Keratinocyte (primary cell): ENCODE data around the gene SMYD5. TPM values are rescaled to one million over a fixed set of nuclear protein-coding genes. Genes with fewer than 3 reads are reported as not detected.

Experiments
- DNase-seq: peaks from one replicate; pipeline ENCODE4 v3.0.0-alpha.2; 2011; ENCODE audit warnings: low read depth, missing footprints, low spot score
- FAIRE-seq: peaks from 2 replicates; lab custom pipeline; 2011; peaks lifted over from hg19 to GRCh38; lab: Jason Lieb, UNC
- H2AFZ ChIP-seq: 2 replicates; pipeline ENCODE4 v1.6.0; 2012; ENCODE audit warnings: low read length, control low read depth, inconsistent platforms; ENCODE audit not compliant: control insufficient read depth
- H3K27ac ChIP-seq: 2 replicates; pipeline ENCODE4 v1.5.1; 2011; ENCODE audit warnings: low read length; ENCODE audit not compliant: control insufficient read depth, insufficient read depth
- H3K27me3 ChIP-seq: 3 replicates; pipeline ENCODE4 v1.6.0; 2011; ENCODE audit warnings: low read length; ENCODE audit not compliant: control insufficient read depth, insufficient read depth; ENCODE audit errors: extremely low read depth
- H3K36me3 ChIP-seq, 2 experiments: 2 replicates in 1 of 2; 3 replicates in 1 of 2; pipeline ENCODE4 v1.5.1; 2011; ENCODE audit warnings: low read length in 2 of 2, mild to moderate bottlenecking in 1 of 2; ENCODE audit not compliant: control insufficient read depth in 2 of 2, insufficient read depth in 2 of 2; ENCODE audit errors: extremely low read depth in 1 of 2
- H3K4me1 ChIP-seq: 3 replicates; pipeline ENCODE4 v1.5.1; 2011; ENCODE audit warnings: low read length; ENCODE audit not compliant: control insufficient read depth, insufficient read depth; ENCODE audit errors: extremely low read depth
- H3K4me2 ChIP-seq: 3 replicates; pipeline ENCODE4 v1.6.0; 2011; ENCODE audit warnings: low read depth, low read length; ENCODE audit not compliant: control insufficient read depth, insufficient read depth; ENCODE audit errors: extremely low read depth
- H3K4me3 ChIP-seq, 3 experiments: fragments of 200-600 bp in 1 of 3; sonication (generic) in 1 of 3; 2 replicates in 2 of 3; 3 replicates in 1 of 3; pipeline ENCODE4 v1.5.1; 2011 to 2016; ENCODE audit warnings: low read length in 3 of 3, mild to moderate bottlenecking in 3 of 3, control low read depth in 2 of 3, inconsistent platforms in 1 of 3, low read depth in 1 of 3, mixed read lengths in 1 of 3, mixed run types in 1 of 3, moderate library complexity in 1 of 3; ENCODE audit not compliant: control insufficient read depth in 2 of 3, insufficient read depth in 2 of 3; ENCODE audit errors: extremely low read depth in 1 of 3
- H3K79me2 ChIP-seq: 2 replicates; pipeline ENCODE4 v1.6.0; 2012; ENCODE audit warnings: low read length; ENCODE audit not compliant: control insufficient read depth, insufficient read depth
- H3K9ac ChIP-seq: 3 replicates; pipeline ENCODE4 v1.6.0; 2011; ENCODE audit warnings: low read length; ENCODE audit not compliant: control insufficient read depth, insufficient read depth; ENCODE audit errors: extremely low read depth
- H3K9me1 ChIP-seq: 3 replicates; pipeline ENCODE4 v1.6.0; 2011; ENCODE audit warnings: low read length; ENCODE audit not compliant: control insufficient read depth, insufficient read depth; ENCODE audit errors: extremely low read depth
- H3K9me3 ChIP-seq: 2 replicates; pipeline ENCODE4 v1.5.1; 2012; ENCODE audit warnings: low read depth, low read length; ENCODE audit not compliant: control insufficient read depth
- H4K20me1 ChIP-seq: 3 replicates; pipeline ENCODE4 v1.6.0; 2011; ENCODE audit warnings: low read length; ENCODE audit not compliant: control insufficient read depth, insufficient read depth; ENCODE audit errors: extremely low read depth
- EZH2 ChIP-seq: IDR thresholded peaks from one replicate; pipeline ENCODE4 v1.6.1; 2012; ENCODE audit warnings: inconsistent platforms, mild to moderate bottlenecking, low read length, moderate library complexity
- dilution Hi-C: fragments of 300-500 bp; cut with MboI; formaldehyde crosslinking; loops from one replicate; pipeline ENCODE4 v1.7.0; 2020; ENCODE audit warnings: low sequenced_read_pairs; ENCODE audit not compliant: extremely low pct_ligation_motif_present
- polyA plus RNA-seq, 5 experiments: library from polyadenylated mRNA; depleted of rRNA in 3 of 5; stranded (reverse) in 3 of 5; stranded (forward) in 1 of 5; unstranded in 1 of 5; fragments of >200 nt; gene quantifications; 1 replicate in 1 of 5; 2 replicates in 3 of 5; 3 replicates in 1 of 5; pipeline versions ENCODE4 v1.2.1 to v1.2.3, GENCODE V29; 2011 to 2012; ENCODE audit warnings: missing spikeins in 2 of 5, low read depth in 1 of 5, low replicate concordance in 1 of 5
- TF ChIP-seq, protein P1 (sequence below), 3 experiments: IDR thresholded peaks in 1 of 3; conservative IDR thresholded peaks in 1 of 3; optimal IDR thresholded peaks in 1 of 3; 2 replicates in 2 of 3; 3 replicates in 1 of 3; pipeline versions ENCODE3 to v1.5.1; 2011; ENCODE audit warnings: low read length in 3 of 3, mild to moderate bottlenecking in 3 of 3, moderate library complexity in 2 of 3, control low read depth in 1 of 3, inconsistent platforms in 1 of 3; ENCODE audit not compliant: insufficient read depth in 2 of 3; ENCODE audit errors: extremely low read depth in 1 of 3

Gene SMYD5
- polyA plus RNA-seq, 1 donor (not counting 4 experiments of a cell fraction or from before 2014, with no cell fraction given), result 18.6 TPM

DNA sequence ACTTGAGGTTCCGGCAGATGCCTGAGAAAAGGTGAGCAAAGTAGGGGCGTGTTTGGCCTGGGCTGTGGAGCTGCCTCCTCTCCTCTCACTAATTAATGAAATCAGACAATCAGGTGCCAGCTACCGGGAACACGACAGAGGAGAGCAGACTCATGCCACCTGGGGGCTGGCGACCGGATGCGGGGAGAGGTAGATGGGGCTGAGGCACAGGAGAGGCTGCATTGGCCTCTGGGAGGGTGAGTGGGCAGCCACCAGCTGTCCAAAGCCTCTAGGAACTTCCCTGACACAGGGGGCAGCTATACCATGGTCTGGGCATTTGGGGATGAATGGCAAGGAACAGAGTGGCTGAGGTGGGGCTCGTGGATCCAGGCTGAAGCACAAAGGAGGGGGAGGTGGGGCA lies 45.2 kb downstream of the SMYD5 start:
- Histone ChIP-seq H2AFZ (no peak overlapping the region), H3K9me1 (no peaks in the 10 kb centered on the region), H3K4me3 (no peak overlapping the region), H3K9me3 (no peaks in the 10 kb centered on the region), H3K27me3 (no peaks in the 10 kb centered on the region), H3K27ac (no peak overlapping the region), H3K9ac (no peak overlapping the region), H3K79me2 (no peaks in the 10 kb centered on the region), H4K20me1 (no peaks in the 10 kb centered on the region), H3K4me1 (peaks cover 16% of the 10 kb centered on the region), H3K36me3 (peaks cover 6 to 7% of the 10 kb centered on the region in 2 experiments), H3K4me2 (no peak overlapping the region)
- no peak for FAIRE-seq
- TF ChIP-seq, protein P1, sequence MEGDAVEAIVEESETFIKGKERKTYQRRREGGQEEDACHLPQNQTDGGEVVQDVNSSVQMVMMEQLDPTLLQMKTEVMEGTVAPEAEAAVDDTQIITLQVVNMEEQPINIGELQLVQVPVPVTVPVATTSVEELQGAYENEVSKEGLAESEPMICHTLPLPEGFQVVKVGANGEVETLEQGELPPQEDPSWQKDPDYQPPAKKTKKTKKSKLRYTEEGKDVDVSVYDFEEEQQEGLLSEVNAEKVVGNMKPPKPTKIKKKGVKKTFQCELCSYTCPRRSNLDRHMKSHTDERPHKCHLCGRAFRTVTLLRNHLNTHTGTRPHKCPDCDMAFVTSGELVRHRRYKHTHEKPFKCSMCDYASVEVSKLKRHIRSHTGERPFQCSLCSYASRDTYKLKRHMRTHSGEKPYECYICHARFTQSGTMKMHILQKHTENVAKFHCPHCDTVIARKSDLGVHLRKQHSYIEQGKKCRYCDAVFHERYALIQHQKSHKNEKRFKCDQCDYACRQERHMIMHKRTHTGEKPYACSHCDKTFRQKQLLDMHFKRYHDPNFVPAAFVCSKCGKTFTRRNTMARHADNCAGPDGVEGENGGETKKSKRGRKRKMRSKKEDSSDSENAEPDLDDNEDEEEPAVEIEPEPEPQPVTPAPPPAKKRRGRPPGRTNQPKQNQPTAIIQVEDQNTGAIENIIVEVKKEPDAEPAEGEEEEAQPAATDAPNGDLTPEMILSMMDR (optimal IDR thresholded peaks at IDR 0.05 in 1 of 3, IDR thresholded peaks at IDR 0.05 in 1 of 3, conservative IDR thresholded peaks at IDR 0.05 in 1 of 3; ENCODE audit: extremely low read depth in 1 of 3, insufficient read depth in 2 of 3, low read length in 3 of 3), result no peak
- no peak for TF ChIP-seq EZH2
- dilution Hi-C loops, result no loop called here
- DNase-seq, result no peak

DNA sequence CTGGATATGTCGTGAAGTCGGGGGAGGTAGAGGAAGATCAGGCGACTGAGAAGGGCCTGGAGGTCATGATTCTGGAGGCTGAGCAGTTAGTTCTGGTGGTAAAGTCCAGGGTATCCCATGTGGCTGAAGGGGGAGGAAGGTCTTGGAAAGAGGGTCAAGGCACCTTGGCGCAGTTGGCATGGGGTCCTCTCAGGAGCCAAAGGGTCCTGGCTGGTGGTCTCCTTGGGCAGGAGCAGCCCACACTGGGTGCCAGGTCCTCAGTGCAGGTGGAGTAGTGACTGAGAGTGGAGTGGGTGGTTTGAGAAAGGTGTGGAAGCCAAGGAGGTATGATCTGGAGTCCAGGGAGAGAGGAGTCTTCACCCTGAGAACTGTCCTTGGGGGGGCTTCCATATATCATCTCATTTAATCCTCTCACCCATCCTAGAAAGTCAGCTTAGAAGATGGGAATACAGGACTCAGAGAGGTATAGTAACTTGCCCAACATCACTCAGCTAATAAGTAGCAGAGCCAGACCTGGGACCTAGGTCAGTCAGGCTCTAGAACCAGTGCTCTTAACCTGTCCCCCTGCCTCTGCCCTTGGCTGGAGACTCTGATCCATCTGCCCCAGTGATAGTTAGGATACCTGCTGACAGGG lies 45.8 kb downstream of the SMYD5 start:
- no peaks in the 10 kb centered on the region for H3K9me3 ChIP-seq
- H3K79me2 ChIP-seq, result no peaks in the 10 kb centered on the region
- no peak for FAIRE-seq
- H3K9me1 ChIP-seq, result no peaks in the 10 kb centered on the region
- H3K27me3 ChIP-seq, result no peaks in the 10 kb centered on the region
- no peaks in the 10 kb centered on the region for H4K20me1 ChIP-seq
- no peak overlapping the region for H3K9ac ChIP-seq
- H3K27ac ChIP-seq, result no peak overlapping the region
- DNase-seq, result no peak
- dilution Hi-C loops, result no loop called here
- no peak for TF ChIP-seq EZH2
- TF ChIP-seq, protein P1 (optimal IDR thresholded peaks at IDR 0.05 in 1 of 3, IDR thresholded peaks at IDR 0.05 in 1 of 3, conservative IDR thresholded peaks at IDR 0.05 in 1 of 3; ENCODE audit: extremely low read depth in 1 of 3, insufficient read depth in 2 of 3, low read length in 3 of 3), result no peak
- H3K4me2 ChIP-seq, result no peak overlapping the region
- no peak overlapping the region for H2AFZ ChIP-seq
- peaks cover 10% of the 10 kb centered on the region for H3K4me1 ChIP-seq
- H3K36me3 ChIP-seq, result peaks cover under 1 to 7% of the 10 kb centered on the region in 2 experiments
- no peak overlapping the region for H3K4me3 ChIP-seq
